ENCODE results near the gene GUCY1A2.

The GUCY1A2 gene

GRCh38 chr11:106761745-106762144, 256.5 kb downstream of the GUCY1A2 start:
- no peak for FAIRE-seq
- TF ChIP-seq POLR2A (IDR thresholded peaks at IDR 0.05; ENCODE audit: low read depth, low read length), result no peak
- no peak for TF ChIP-seq PAX5 (IDR thresholded peaks at IDR 0.05; ENCODE audit: insufficient read depth, low read length, severe bottlenecking)
- no peak for TF ChIP-seq SPI1 (IDR thresholded peaks at IDR 0.05; ENCODE audit: low read depth, low read length)
- TF ChIP-seq TAF1 (IDR thresholded peaks at IDR 0.05; ENCODE audit: low read depth, low read length), result no peak
- no peak for TF ChIP-seq POLR2AphosphoS5 (IDR thresholded peaks at IDR 0.05; ENCODE audit: low read depth, low read length)
- no peak for TF ChIP-seq POU2F2 (IDR thresholded peaks at IDR 0.05; ENCODE audit: low read depth, low read length)
- DNase-seq (ENCODE audit: insufficient read length, low spot score), result no peak

- FAIRE-seq (no peak), DNase-seq (ENCODE audit: insufficient read length, low spot score) (no peak)
- TF ChIP-seq SPI1 (IDR thresholded peaks at IDR 0.05; ENCODE audit: low read depth, low read length) (no peak), POU2F2 (IDR thresholded peaks at IDR 0.05; ENCODE audit: low read depth, low read length) (no peak), TAF1 (IDR thresholded peaks at IDR 0.05; ENCODE audit: low read depth, low read length) (no peak), PAX5 (IDR thresholded peaks at IDR 0.05; ENCODE audit: insufficient read depth, low read length, severe bottlenecking) (no peak), POLR2A (IDR thresholded peaks at IDR 0.05; ENCODE audit: low read depth, low read length) (no peak), POLR2AphosphoS5 (IDR thresholded peaks at IDR 0.05; ENCODE audit: low read depth, low read length) (no peak)
Measured at GRCh38 chr11:106761240-106761639, 257.0 kb downstream of the GUCY1A2 start.

DNA sequence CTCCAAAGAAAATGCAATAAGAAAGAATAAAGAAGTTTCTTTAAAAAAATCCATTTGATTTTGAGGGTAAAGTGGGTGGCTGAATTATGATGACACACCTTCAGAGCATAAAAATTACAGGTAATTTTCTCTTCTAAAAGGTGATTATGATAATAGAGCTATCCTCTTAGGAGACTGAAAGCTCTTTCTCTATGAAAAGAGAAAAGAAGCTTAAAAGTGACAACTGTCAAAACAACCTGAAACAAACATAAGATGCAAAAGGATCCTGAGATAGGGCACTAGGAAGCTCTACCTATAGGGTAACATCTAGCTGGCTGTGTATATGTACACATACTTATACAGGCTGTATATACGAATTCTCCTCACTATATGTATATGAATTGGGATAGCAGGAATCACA, 270.2 kb downstream of the GUCY1A2 start:
- FAIRE-seq, result no peak
- TF ChIP-seq PAX5 (IDR thresholded peaks at IDR 0.05; ENCODE audit: insufficient read depth, low read length, severe bottlenecking) (no peak), SPI1 (IDR thresholded peaks at IDR 0.05; ENCODE audit: low read depth, low read length) (no peak), POLR2AphosphoS5 (IDR thresholded peaks at IDR 0.05; ENCODE audit: low read depth, low read length) (no peak), TAF1 (IDR thresholded peaks at IDR 0.05; ENCODE audit: low read depth, low read length) (no peak), POLR2A (IDR thresholded peaks at IDR 0.05; ENCODE audit: low read depth, low read length) (no peak), POU2F2 (IDR thresholded peaks at IDR 0.05; ENCODE audit: low read depth, low read length) (no peak)

DNA sequence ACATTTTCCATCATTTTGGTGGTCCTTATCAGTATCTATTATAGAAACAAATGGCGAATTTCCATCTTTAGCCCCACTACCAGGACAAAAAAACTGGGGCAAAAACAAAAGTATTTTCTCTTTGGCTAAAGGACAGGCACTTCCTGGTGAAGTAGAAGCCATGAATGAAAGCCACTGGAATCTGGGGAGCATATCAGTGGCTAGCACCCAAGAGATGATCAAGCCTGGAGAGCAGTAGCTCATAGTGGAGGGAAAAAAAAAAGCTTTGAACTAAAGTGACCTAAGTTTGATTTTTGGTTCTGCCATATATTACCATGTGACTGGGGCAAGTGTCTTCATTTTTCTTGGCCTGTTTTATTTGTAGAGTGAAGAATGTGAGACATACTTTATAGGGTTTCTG, 272.3 kb downstream of the GUCY1A2 start:
- DNase-seq (ENCODE audit: insufficient read length, low spot score), result no peak
- no peak for FAIRE-seq
- TF ChIP-seq PAX5 (IDR thresholded peaks at IDR 0.05; ENCODE audit: insufficient read depth, low read length, severe bottlenecking) (no peak), TAF1 (IDR thresholded peaks at IDR 0.05; ENCODE audit: low read depth, low read length) (no peak), SPI1 (IDR thresholded peaks at IDR 0.05; ENCODE audit: low read depth, low read length) (no peak), POU2F2 (IDR thresholded peaks at IDR 0.05; ENCODE audit: low read depth, low read length) (no peak)

More for the DNA sequence above, 270.2 kb downstream of the GUCY1A2 start:
- DNase-seq (ENCODE audit: insufficient read length, low spot score), result no peak

DNA sequence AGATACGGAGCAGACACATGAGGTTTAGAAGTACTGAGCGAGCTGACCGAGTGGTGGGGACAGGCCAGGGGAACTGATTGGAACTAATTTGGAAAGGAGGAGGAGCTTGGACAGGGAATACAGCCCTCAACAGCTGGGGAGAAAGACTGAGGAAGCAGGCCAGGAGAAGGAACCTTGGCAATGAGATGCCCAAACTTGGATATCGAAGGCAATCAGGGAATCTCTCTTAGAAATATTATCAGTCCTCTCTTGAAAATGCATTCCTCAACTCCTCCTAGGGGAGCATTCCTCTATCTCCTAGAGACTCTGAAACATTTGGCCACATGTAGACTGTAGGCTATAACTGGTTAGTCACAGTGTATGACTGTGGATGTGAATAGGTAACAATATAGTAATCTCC, 284.6 kb downstream of the GUCY1A2 start:
- FAIRE-seq, result no peak
- DNase-seq (ENCODE audit: insufficient read length, low spot score), result no peak
- TF ChIP-seq POU2F2 (IDR thresholded peaks at IDR 0.05; ENCODE audit: low read depth, low read length) (no peak), POLR2AphosphoS5 (IDR thresholded peaks at IDR 0.05; ENCODE audit: low read depth, low read length) (no peak)

DNA sequence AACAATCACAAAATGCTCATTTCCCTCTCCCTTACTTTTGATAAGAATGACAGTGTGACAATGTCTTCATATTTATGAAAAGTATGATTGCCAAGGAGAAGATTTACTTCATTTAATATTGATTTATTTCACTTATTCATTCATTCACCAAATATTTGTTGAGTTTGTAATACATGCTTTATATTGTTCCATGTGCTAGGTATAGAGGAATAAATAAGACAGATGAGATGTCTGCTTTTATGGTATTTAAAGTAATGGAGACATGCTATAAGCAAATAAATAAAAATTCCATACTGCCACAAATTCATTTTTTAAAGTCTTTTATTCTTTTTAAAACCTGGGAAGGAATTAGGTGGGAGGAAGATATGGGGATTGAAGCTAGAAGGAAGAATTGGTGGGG, 289.4 kb downstream of the GUCY1A2 start:
- FAIRE-seq (no peak), DNase-seq (ENCODE audit: insufficient read length, low spot score) (no peak)
- TF ChIP-seq PAX5 (IDR thresholded peaks at IDR 0.05; ENCODE audit: insufficient read depth, low read length, severe bottlenecking) (no peak), POLR2A (IDR thresholded peaks at IDR 0.05; ENCODE audit: low read depth, low read length) (no peak), SPI1 (IDR thresholded peaks at IDR 0.05; ENCODE audit: low read depth, low read length) (no peak), POLR2AphosphoS5 (IDR thresholded peaks at IDR 0.05; ENCODE audit: low read depth, low read length) (no peak), TAF1 (IDR thresholded peaks at IDR 0.05; ENCODE audit: low read depth, low read length) (no peak), POU2F2 (IDR thresholded peaks at IDR 0.05; ENCODE audit: low read depth, low read length) (no peak)

- TF ChIP-seq POU2F2 (IDR thresholded peaks at IDR 0.05; ENCODE audit: low read depth, low read length), result no peak
- DNase-seq (ENCODE audit: insufficient read length, low spot score) (no peak), FAIRE-seq (no peak)
Measured at GRCh38 chr11:106728379-106728778, 289.9 kb downstream of the GUCY1A2 start.

DNA sequence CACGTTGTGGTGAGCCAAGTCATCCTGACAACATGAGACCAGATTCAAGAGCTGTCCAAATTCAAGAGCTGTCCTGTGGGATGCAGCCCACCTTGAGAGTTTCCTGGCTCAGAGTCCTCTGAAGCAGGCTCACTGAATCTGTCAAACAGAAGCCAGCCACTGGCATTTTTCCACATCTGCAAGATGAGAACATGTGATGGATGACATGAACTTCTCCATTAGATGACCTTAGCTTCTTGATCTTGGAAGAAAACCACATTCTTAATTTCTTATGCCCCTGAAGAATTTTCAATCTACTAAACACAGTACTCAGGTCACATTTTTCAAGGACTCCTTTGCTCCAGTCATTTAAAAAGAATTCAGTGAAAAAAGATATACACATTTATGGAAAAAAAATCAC, 291.0 kb downstream of the GUCY1A2 start:
- TF ChIP-seq POLR2AphosphoS5 (IDR thresholded peaks at IDR 0.05; ENCODE audit: low read depth, low read length), result no peak
- TF ChIP-seq POU2F2 (IDR thresholded peaks at IDR 0.05; ENCODE audit: low read depth, low read length), result no peak
- TF ChIP-seq TAF1 (IDR thresholded peaks at IDR 0.05; ENCODE audit: low read depth, low read length), result no peak
- TF ChIP-seq POLR2A (IDR thresholded peaks at IDR 0.05; ENCODE audit: low read depth, low read length), result no peak
- no peak for TF ChIP-seq PAX5 (IDR thresholded peaks at IDR 0.05; ENCODE audit: insufficient read depth, low read length, severe bottlenecking)
- no peak for TF ChIP-seq SPI1 (IDR thresholded peaks at IDR 0.05; ENCODE audit: low read depth, low read length)
- no peak for FAIRE-seq
- no peak for DNase-seq (ENCODE audit: insufficient read length, low spot score)

GRCh38 chr11:106724293-106724892, 293.9 kb downstream of the GUCY1A2 start:
- DNase-seq (ENCODE audit: insufficient read length, low spot score) (no peak), FAIRE-seq (no peak)
- TF ChIP-seq POLR2AphosphoS5 (IDR thresholded peaks at IDR 0.05; ENCODE audit: low read depth, low read length) (no peak), TAF1 (IDR thresholded peaks at IDR 0.05; ENCODE audit: low read depth, low read length) (no peak), POLR2A (IDR thresholded peaks at IDR 0.05; ENCODE audit: low read depth, low read length) (no peak), SPI1 (IDR thresholded peaks at IDR 0.05; ENCODE audit: low read depth, low read length) (no peak), PAX5 (IDR thresholded peaks at IDR 0.05; ENCODE audit: insufficient read depth, low read length, severe bottlenecking) (no peak), POU2F2 (IDR thresholded peaks at IDR 0.05; ENCODE audit: low read depth, low read length) (no peak)

DNA sequence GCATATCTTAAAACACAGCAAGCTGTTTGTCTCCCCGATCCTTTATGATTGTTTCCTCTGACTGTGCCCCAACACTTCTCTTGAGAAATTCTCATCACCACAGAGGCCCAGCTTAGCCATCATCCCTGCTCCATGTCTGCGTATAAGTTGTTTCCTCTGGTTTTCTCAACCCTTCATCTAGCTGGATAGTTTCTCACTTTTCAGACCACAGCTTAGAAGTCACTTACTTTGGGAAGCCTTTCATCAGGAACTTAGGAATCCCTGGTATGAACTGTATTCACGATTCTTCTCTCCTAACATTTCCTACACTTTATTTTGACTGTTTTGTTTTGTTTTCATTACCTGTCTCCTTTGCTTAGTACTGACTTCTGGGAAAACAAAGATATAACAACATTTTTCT, 295.2 kb downstream of the GUCY1A2 start:
- DNase-seq (ENCODE audit: insufficient read length, low spot score) (no peak), FAIRE-seq (no peak)
- TF ChIP-seq TAF1 (IDR thresholded peaks at IDR 0.05; ENCODE audit: low read depth, low read length), result no peak
- TF ChIP-seq POU2F2 (IDR thresholded peaks at IDR 0.05; ENCODE audit: low read depth, low read length), result no peak
- no peak for TF ChIP-seq SPI1 (IDR thresholded peaks at IDR 0.05; ENCODE audit: low read depth, low read length)
- TF ChIP-seq POLR2A (IDR thresholded peaks at IDR 0.05; ENCODE audit: low read depth, low read length), result no peak
- TF ChIP-seq PAX5 (IDR thresholded peaks at IDR 0.05; ENCODE audit: insufficient read depth, low read length, severe bottlenecking), result no peak
